Stimulated activated CD4-positive, alpha-beta T cell treated with anti-CD3 and anti-CD28 coated beads, Interleukin-4, amount 100 ng/mL, for 4 hours (primary cell): ENCODE data around the gene NDUFB11.
"Not testable (repeated sequence)": the region's sequence is repeated elsewhere in the genome, so short reads cannot be mapped to it uniquely, and the experiment has no call there.

Source experiments
- DNase-seq, 2 experiments: peaks; one replicate each; pipeline ENCODE4 v3.0.0-alpha.2; 2020

Gene NDUFB11

GRCh38 chrX:47145395-47146120 lies 1.1 kb upstream of the NDUFB11 start:
- no peak for DNase-seq

- peak in 1 of 2 experiments; percentile 14 for DNase-seq
Observed at GRCh38 chrX:47143894-47144625, 442 bp downstream of the NDUFB11 start.

GRCh38 chrX:47138171-47138570 lies 6.3 kb downstream of the NDUFB11 start:
- DNase-seq: no peak

GRCh38 chrX:47135650-47136049 lies 8.9 kb downstream of the NDUFB11 start:
- not testable (repeated sequence) for DNase-seq

GRCh38 chrX:47133493-47133892 lies 11.0 kb downstream of the NDUFB11 start:
- no peak for DNase-seq

GRCh38 chrX:47129899-47130358 lies 14.6 kb downstream of the NDUFB11 start:
- no peak for DNase-seq

- peak; percentile 77 to 88 for DNase-seq
Observed at GRCh38 chrX:47129157-47129898, 15.2 kb downstream of the NDUFB11 start.

GRCh38 chrX:47124466-47124865 lies 20.0 kb downstream of the NDUFB11 start:
- not testable (repeated sequence) for DNase-seq

GRCh38 chrX:47116551-47117110 lies 27.9 kb downstream of the NDUFB11 start:
- DNase-seq: not testable (repeated sequence)

- DNase-seq: no peak
Observed at GRCh38 chrX:47112316-47112954, 32.1 kb downstream of the NDUFB11 start.

GRCh38 chrX:47110936-47111615 lies 33.4 kb downstream of the NDUFB11 start:
- not testable (repeated sequence) for DNase-seq

- no peak for DNase-seq
Observed at GRCh38 chrX:47101206-47101605, 43.3 kb downstream of the NDUFB11 start.

GRCh38 chrX:47098338-47099094 lies 46.0 kb downstream of the NDUFB11 start:
- DNase-seq: no peak

GRCh38 chrX:47097018-47097417 lies 47.5 kb downstream of the NDUFB11 start:
- DNase-seq: no peak

GRCh38 chrX:47093860-47094259 lies 50.6 kb downstream of the NDUFB11 start:
- DNase-seq: no peak

- DNase-seq: no peak
Observed at GRCh38 chrX:47093248-47093647, 51.3 kb downstream of the NDUFB11 start.
